Measurements from ENCODE around the gene TRPM5. TPM values are rescaled to one million over a fixed set of nuclear protein-coding genes. Genes with fewer than 3 reads are reported as not detected.

Gene TRPM5
- total RNA-seq, 1 donor from 2014 or later, result 0.46 TPM

GRCh38 chr11:2461253-2461955 lies 17.1 kb upstream of the TRPM5 start:
- TF ChIP-seq CTCF (IDR thresholded peaks at IDR 0.05; ENCODE audit: unreplicated experiment), result no peak
- peaks cover 31% of the 10 kb centered on the region for H3K27me3 Mint-ChIP-seq

GRCh38 chr11:2460540-2461252 lies 16.4 kb upstream of the TRPM5 start:
- H3K36me3 Mint-ChIP-seq (ENCODE audit: insufficient read depth), result no peaks in the 10 kb centered on the region
- no peak for TF ChIP-seq CTCF (IDR thresholded peaks at IDR 0.05; ENCODE audit: unreplicated experiment)
- H3K4me1 Mint-ChIP-seq (ENCODE audit: low read depth), result no peaks in the 10 kb centered on the region
- H3K27ac Mint-ChIP-seq, result no peak overlapping the region
- DNase-seq (ENCODE audit: low spot score, unreplicated experiment), result no peak
- H3K27me3 Mint-ChIP-seq, result peaks cover 34% of the 10 kb centered on the region
- no peaks in the 10 kb centered on the region for H3K9me3 Mint-ChIP-seq (ENCODE audit: low read depth)
- no peak overlapping the region for H3K4me3 Mint-ChIP-seq (ENCODE audit: low read depth)

More at GRCh38 chr11:2461253-2461955, 17.1 kb upstream of the TRPM5 start:
- DNase-seq (ENCODE audit: low spot score, unreplicated experiment), result no peak
- no peak overlapping the region for H3K4me3 Mint-ChIP-seq (ENCODE audit: low read depth)
- H3K9me3 Mint-ChIP-seq (ENCODE audit: low read depth), result no peaks in the 10 kb centered on the region
- H3K27ac Mint-ChIP-seq, result no peak overlapping the region
- no peaks in the 10 kb centered on the region for H3K36me3 Mint-ChIP-seq (ENCODE audit: insufficient read depth)
- H3K4me1 Mint-ChIP-seq (ENCODE audit: low read depth), result no peaks in the 10 kb centered on the region

GRCh38 chr11:2459796-2460531 lies 15.7 kb upstream of the TRPM5 start:
- Mint-ChIP-seq H3K27me3 (peaks cover 40% of the 10 kb centered on the region), H3K36me3 (ENCODE audit: insufficient read depth) (no peaks in the 10 kb centered on the region), H3K4me3 (ENCODE audit: low read depth) (no peak overlapping the region), H3K9me3 (ENCODE audit: low read depth) (peaks cover 5% of the 10 kb centered on the region), H3K27ac (no peak overlapping the region), H3K4me1 (ENCODE audit: low read depth) (no peaks in the 10 kb centered on the region)
- no peak for DNase-seq (ENCODE audit: low spot score, unreplicated experiment)
- TF ChIP-seq CTCF (IDR thresholded peaks at IDR 0.05; ENCODE audit: unreplicated experiment), result peak; percentile 11

- H3K4me3 Mint-ChIP-seq (ENCODE audit: low read depth), result no peak overlapping the region
- H3K4me1 Mint-ChIP-seq (ENCODE audit: low read depth), result no peaks in the 10 kb centered on the region
- DNase-seq (ENCODE audit: low spot score, unreplicated experiment), result no peak
- peaks cover 46% of the 10 kb centered on the region for H3K27me3 Mint-ChIP-seq
- H3K9me3 Mint-ChIP-seq (ENCODE audit: low read depth), result peaks cover 5% of the 10 kb centered on the region
- H3K27ac Mint-ChIP-seq, result no peak overlapping the region
- no peaks in the 10 kb centered on the region for H3K36me3 Mint-ChIP-seq (ENCODE audit: insufficient read depth)
- TF ChIP-seq CTCF (IDR thresholded peaks at IDR 0.05; ENCODE audit: unreplicated experiment), result no peak
These were observed 14.9 kb upstream of the TRPM5 start for GRCh38 chr11:2459016-2459725.

- Mint-ChIP-seq H3K27me3 (peaks cover 47% of the 10 kb centered on the region), H3K36me3 (ENCODE audit: insufficient read depth) (no peaks in the 10 kb centered on the region), H3K9me3 (ENCODE audit: low read depth) (peaks cover 5% of the 10 kb centered on the region), H3K4me3 (ENCODE audit: low read depth) (no peak overlapping the region), H3K27ac (no peak overlapping the region), H3K4me1 (ENCODE audit: low read depth) (no peaks in the 10 kb centered on the region)
- DNase-seq (ENCODE audit: low spot score, unreplicated experiment), result no peak
- TF ChIP-seq CTCF (IDR thresholded peaks at IDR 0.05; ENCODE audit: unreplicated experiment), result no peak
These were observed 14.0 kb upstream of the TRPM5 start for GRCh38 chr11:2458321-2458720.

Data from progenitor cell of endocrine pancreas (in vitro differentiated cells).